Caco-2 (cell line): Measurements from ENCODE around the gene OR2V2. TPM values are rescaled to one million over a fixed set of nuclear protein-coding genes. Genes with fewer than 3 reads are reported as not detected.

ENCODE experiments used
- BruUV-seq: library from RNA; stranded (reverse); fragments of 400-500 nt; replicated peaks from 2 replicates; lab custom pipeline; 2021; lab: Mats Ljungman, UMichigan
- CTCF ChIA-PET: fragments of 300-600 bp; sonication (Branson Sonifier 250); formaldehyde crosslinking; loops from one replicate; lab custom pipeline; 2022; ENCODE audit warnings: antibody characterized with exemption; lab: Charles Lee
- POLR2A ChIA-PET: fragments of 300-600 bp; sonication (Branson Sonifier 250); formaldehyde crosslinking; loops from one replicate; lab custom pipeline; 2022; ENCODE audit warnings: antibody characterized with exemption; lab: Charles Lee
- DNase-seq, 2 experiments: peaks; one replicate each; pipeline versions ENCODE4 v3.0.0 to v3.0.0-alpha.2; 2020 to 2022
- H3K27me3 ChIP-seq: replicated peaks from 2 replicates; pipeline ENCODE4 v1.6.0; 2011; ENCODE audit warnings: low read length; ENCODE audit not compliant: control insufficient read depth, insufficient read depth
- H3K36me3 ChIP-seq: 2 replicates; pipeline ENCODE4 v1.5.1; 2011; ENCODE audit warnings: low read length; ENCODE audit not compliant: control insufficient read depth, insufficient read depth
- H3K4me1 ChIP-seq: fragments of 250-450 bp; sonication (Bioruptor Pico); 2 replicates; pipeline ENCODE4 v1.5.1; 2020; ENCODE audit warnings: mild to moderate bottlenecking
- H3K4me3 ChIP-seq: 2 replicates; pipeline ENCODE4 v1.5.1; 2011; ENCODE audit warnings: low read depth, mild to moderate bottlenecking, control low read depth, low read length
- H3K9me3 ChIP-seq: fragments of 250-450 bp; sonication (Bioruptor Pico); 2 replicates; pipeline ENCODE4 v1.5.1; 2020; ENCODE audit warnings: mild to moderate bottlenecking, moderate library complexity
- H3K27ac Mint-ChIP-seq: one replicate; pipeline ENCODE4 v1.8.0; 2022; ENCODE audit warnings: mixed read lengths; ENCODE audit not compliant: unreplicated experiment
- H3K27me3 Mint-ChIP-seq: one replicate; pipeline ENCODE4 v1.8.0; 2022; ENCODE audit warnings: mixed read lengths; ENCODE audit not compliant: insufficient read depth, unreplicated experiment
- H3K36me3 Mint-ChIP-seq: one replicate; pipeline ENCODE4 v1.8.0; 2022; ENCODE audit warnings: mild to moderate bottlenecking, mixed read lengths; ENCODE audit not compliant: insufficient read depth, unreplicated experiment
- H3K4me1 Mint-ChIP-seq: one replicate; pipeline ENCODE4 v1.8.0; 2022; ENCODE audit warnings: low read depth, mixed read lengths; ENCODE audit not compliant: unreplicated experiment
- H3K4me3 Mint-ChIP-seq: one replicate; pipeline ENCODE4 v1.8.0; 2022; ENCODE audit warnings: mild to moderate bottlenecking, moderate library complexity, mixed read lengths; ENCODE audit not compliant: unreplicated experiment
- H3K9me3 Mint-ChIP-seq: one replicate; pipeline ENCODE4 v1.8.0; 2022; ENCODE audit warnings: mixed read lengths; ENCODE audit not compliant: unreplicated experiment
- CTCF ChIP-seq, 2 experiments: fragments of 200-600 bp in 1 of 2; IDR thresholded peaks; 1 replicate in 1 of 2; 2 replicates in 1 of 2; pipeline versions ENCODE4 v1.5.1 to v1.8.0; 2011 to 2022; ENCODE audit warnings: antibody characterized with exemption in 1 of 2, control low read depth in 1 of 2, inconsistent platforms in 1 of 2, low read depth in 1 of 2, low read length in 1 of 2, mild to moderate bottlenecking in 1 of 2, moderate library complexity in 1 of 2; ENCODE audit not compliant: insufficient read depth in 1 of 2, severe bottlenecking in 1 of 2, unreplicated experiment in 1 of 2
- intact Hi-C: fragments of 100-400 bp; cut with micrococcal nuclease; formaldehyde crosslinking; loops from one replicate; pipeline ENCODE4 v1.10.0; 2022; ENCODE audit not compliant: unreplicated experiment
- total RNA-seq: library from RNA; stranded (reverse); gene quantifications from 2 replicates; pipeline ENCODE4 v1.2.3, GENCODE V29; 2022

The OR2V2 gene
- total RNA-seq, 1 experiment from 2014 or later, result not detected

DNA sequence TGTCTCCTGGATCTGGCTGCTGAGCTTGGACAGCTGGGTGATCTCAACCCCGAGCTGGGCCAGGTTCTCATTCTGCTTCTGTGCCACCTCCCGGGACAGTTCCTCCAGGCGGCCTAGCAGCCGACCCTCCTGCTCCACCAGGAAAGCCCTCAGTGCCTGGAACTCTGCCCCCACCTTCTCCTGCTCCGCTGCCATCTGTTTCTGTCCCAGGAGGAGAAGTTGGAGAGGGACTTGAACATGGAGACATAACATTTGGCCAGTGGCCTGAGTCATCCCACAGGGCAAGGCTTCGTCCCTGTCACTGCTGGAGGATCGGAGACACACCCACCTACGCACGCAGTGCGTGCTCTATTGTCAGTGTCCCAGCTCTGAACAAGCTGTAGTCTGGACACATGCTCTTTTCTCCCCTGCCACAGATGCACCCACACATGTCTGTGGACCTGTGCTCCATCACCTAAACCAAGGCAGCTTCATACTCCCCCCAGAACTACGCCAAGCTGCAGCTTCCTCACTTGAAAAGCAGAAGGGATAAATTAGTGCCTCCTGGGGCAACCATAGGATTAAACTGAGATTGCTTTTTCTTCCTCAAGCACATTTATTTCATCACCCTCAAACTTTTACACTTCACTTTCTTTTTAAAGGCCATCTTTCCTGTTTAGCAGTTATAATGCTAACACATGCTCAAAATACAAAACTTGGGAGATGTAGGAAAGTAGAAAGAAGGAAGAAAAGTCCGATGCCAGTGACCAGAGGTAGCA, 52.7 kb downstream of the OR2V2 start:
- no peak overlapping the region for H3K27ac Mint-ChIP-seq
- no peak for TF ChIP-seq CTCF (IDR thresholded peaks at IDR 0.05; ENCODE audit: insufficient read depth in 1 of 2, low read depth in 1 of 2, low read length in 1 of 2, severe bottlenecking in 1 of 2, unreplicated experiment in 1 of 2)
- no peak overlapping the region for H3K4me3 ChIP-seq
- no peak for DNase-seq
- peaks cover 5% of the 10 kb centered on the region for H3K36me3 Mint-ChIP-seq
- no peaks in the 10 kb centered on the region for H3K9me3 ChIP-seq
- peaks cover 21% of the 10 kb centered on the region for H3K4me1 Mint-ChIP-seq
- intact Hi-C loops, result no loop called here
- no TSS peak for BruUV-seq
- no peaks in the 10 kb centered on the region; the same call in 1 of the 2 replicates for H3K27me3 ChIP-seq
- POLR2A ChIA-PET, result no interaction called here
- H3K9me3 Mint-ChIP-seq, result no peaks in the 10 kb centered on the region
- CTCF ChIA-PET, result no interaction called here
- H3K27me3 Mint-ChIP-seq, result no peaks in the 10 kb centered on the region
- H3K4me3 Mint-ChIP-seq, result no peak overlapping the region
- H3K36me3 ChIP-seq, result no peaks in the 10 kb centered on the region
- peaks cover 8% of the 10 kb centered on the region; the same call in 1 of the 2 replicates for H3K4me1 ChIP-seq

DNA sequence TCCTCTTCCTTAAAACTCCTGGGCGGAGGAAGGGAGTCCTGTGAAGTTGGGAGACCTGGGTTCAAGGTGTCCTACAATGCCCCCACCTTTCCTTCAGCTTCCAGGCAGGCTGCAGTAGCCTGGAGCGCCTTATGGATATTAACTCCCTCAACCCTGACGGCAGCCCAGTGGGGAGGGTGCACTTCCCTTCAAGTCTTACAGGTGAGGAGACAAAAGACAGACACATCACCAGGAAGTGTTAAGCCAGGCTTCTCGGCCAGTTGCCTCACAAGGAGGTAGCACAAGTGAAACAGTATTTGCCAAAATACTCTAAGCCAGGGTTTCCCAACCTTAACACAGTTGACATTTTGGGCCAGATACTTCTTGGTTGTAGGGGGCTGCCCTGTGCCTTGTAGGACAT, 53.4 kb downstream of the OR2V2 start:
- intact Hi-C loops, result no loop called here
- no peaks in the 10 kb centered on the region; the same call in 1 of the 2 replicates for H3K27me3 ChIP-seq

More for the DNA sequence above, 53.4 kb downstream of the OR2V2 start:
- Histone ChIP-seq H3K4me3 (no peak overlapping the region), H3K9me3 (no peaks in the 10 kb centered on the region), H3K4me1 (peaks cover 8% of the 10 kb centered on the region; the same call in 1 of the 2 replicates), H3K36me3 (no peaks in the 10 kb centered on the region)
- H3K4me3 Mint-ChIP-seq, result no peak overlapping the region
- no peaks in the 10 kb centered on the region for H3K9me3 Mint-ChIP-seq
- peaks cover 2% of the 10 kb centered on the region for H3K27me3 Mint-ChIP-seq
- no peak for TF ChIP-seq CTCF (IDR thresholded peaks at IDR 0.05; ENCODE audit: insufficient read depth in 1 of 2, low read depth in 1 of 2, low read length in 1 of 2, severe bottlenecking in 1 of 2, unreplicated experiment in 1 of 2)
- BruUV-seq, result no TSS peak
- no peak overlapping the region for H3K27ac Mint-ChIP-seq
- CTCF ChIA-PET, result no interaction called here
- POLR2A ChIA-PET, result no interaction called here
- no peak for DNase-seq
- H3K36me3 Mint-ChIP-seq, result peaks cover 8% of the 10 kb centered on the region
- H3K4me1 Mint-ChIP-seq, result peaks cover 24% of the 10 kb centered on the region
